IPS-18c (cell line): ENCODE results near the gene EDIL3.

Experiments
- H3K4me3 ChIP-seq: 2 replicates; pipeline ENCODE4 v1.7.0; 2013; ENCODE audit warnings: low read depth, mild to moderate bottlenecking, low read length, moderate library complexity; ENCODE audit not compliant: insufficient read depth
- H3K9me3 ChIP-seq: one replicate; pipeline ENCODE4 v1.6.1; 2013; ENCODE audit warnings: mild to moderate bottlenecking, low read length, moderate library complexity; ENCODE audit not compliant: control insufficient read depth, insufficient read depth

Gene EDIL3

GRCh38 chr5:84382363-84383295 is 2.1 kb downstream of the EDIL3 start:
- H3K9me3 ChIP-seq = no peaks in the 10 kb centered on the region
- peak overlapping the region; percentile 86 for H3K4me3 ChIP-seq

- Histone ChIP-seq H3K9me3 (no peaks in the 10 kb centered on the region), H3K4me3 (peak overlapping the region; percentile 86)
These were observed 2.9 kb downstream of the EDIL3 start for GRCh38 chr5:84381502-84382362.

GRCh38 chr5:84379749-84380148 is 4.9 kb downstream of the EDIL3 start:
- H3K9me3 ChIP-seq = no peaks in the 10 kb centered on the region
- no peak overlapping the region for H3K4me3 ChIP-seq

- no peak overlapping the region for H3K4me3 ChIP-seq
- H3K9me3 ChIP-seq = no peaks in the 10 kb centered on the region
These were observed 5.7 kb downstream of the EDIL3 start for GRCh38 chr5:84378961-84379360.

- H3K9me3 ChIP-seq = no peaks in the 10 kb centered on the region
- no peak overlapping the region for H3K4me3 ChIP-seq
These were observed 6.3 kb downstream of the EDIL3 start for GRCh38 chr5:84378420-84378819.

- H3K9me3 ChIP-seq = no peaks in the 10 kb centered on the region
- H3K4me3 ChIP-seq = no peak overlapping the region
These were observed 8.3 kb downstream of the EDIL3 start for GRCh38 chr5:84376346-84376745.

- Histone ChIP-seq H3K9me3 (no peaks in the 10 kb centered on the region), H3K4me3 (no peak overlapping the region)
These were observed 10.1 kb downstream of the EDIL3 start for GRCh38 chr5:84374568-84374967.

GRCh38 chr5:84373506-84373905 is 11.2 kb downstream of the EDIL3 start:
- Histone ChIP-seq H3K4me3 (no peak overlapping the region), H3K9me3 (no peaks in the 10 kb centered on the region)

GRCh38 chr5:84372066-84372695 is 12.5 kb downstream of the EDIL3 start:
- no peaks in the 10 kb centered on the region for H3K9me3 ChIP-seq
- no peak overlapping the region for H3K4me3 ChIP-seq

- no peaks in the 10 kb centered on the region for H3K9me3 ChIP-seq
- H3K4me3 ChIP-seq = no peak overlapping the region
These were observed 14.5 kb downstream of the EDIL3 start for GRCh38 chr5:84370176-84370575.

- H3K9me3 ChIP-seq = no peaks in the 10 kb centered on the region
These were observed 20.6 kb downstream of the EDIL3 start for GRCh38 chr5:84364043-84364442.

GRCh38 chr5:84362061-84362720 is 22.5 kb downstream of the EDIL3 start:
- H3K4me3 ChIP-seq = no peak overlapping the region
- H3K9me3 ChIP-seq = no peaks in the 10 kb centered on the region

More at GRCh38 chr5:84364043-84364442, 20.6 kb downstream of the EDIL3 start:
- no peak overlapping the region for H3K4me3 ChIP-seq

- Histone ChIP-seq H3K9me3 (no peaks in the 10 kb centered on the region), H3K4me3 (no peak overlapping the region)
These were observed 23.1 kb downstream of the EDIL3 start for GRCh38 chr5:84361572-84361971.

- Histone ChIP-seq H3K9me3 (no peaks in the 10 kb centered on the region), H3K4me3 (no peak overlapping the region)
These were observed 24.6 kb downstream of the EDIL3 start for GRCh38 chr5:84360056-84360455.

GRCh38 chr5:84354101-84354500 is 30.6 kb downstream of the EDIL3 start:
- Histone ChIP-seq H3K9me3 (no peaks in the 10 kb centered on the region), H3K4me3 (no peak overlapping the region)

GRCh38 chr5:84344788-84345187 is 39.9 kb downstream of the EDIL3 start:
- H3K4me3 ChIP-seq = no peak overlapping the region
- no peaks in the 10 kb centered on the region for H3K9me3 ChIP-seq

GRCh38 chr5:84343171-84343570 is 41.5 kb downstream of the EDIL3 start:
- Histone ChIP-seq H3K9me3 (no peaks in the 10 kb centered on the region), H3K4me3 (no peak overlapping the region)
